Measurements from ENCODE around the gene NRXN2. TPM values are rescaled to one million over a fixed set of nuclear protein-coding genes. Genes with fewer than 3 reads are reported as not detected.
A peak's percentile ranks its signal among the peaks of the same experiment; 100 is the strongest.

NRXN2 gene
- total and polyA plus RNA-seq, 11 donors = 0.42 to 5.5 (median 0.92) TPM; not detected in 1

- TF ChIP-seq POLR2A (IDR thresholded peaks at IDR 0.05) (no peak), CTCF (IDR thresholded peaks at IDR 0.05) (peak; percentile 64 to 89 (median 76))
- intact Hi-C loops (cut with DNase I) = loop anchor here in 1 of 10 donors (2.0 kb wide), 1 partner anchor 25 kb away; no protein-coding TSS in a partner anchor
- Histone ChIP-seq H3K27me3 (no peaks in the 10 kb centered on the region), H3K9me3 (no peaks in the 10 kb centered on the region), H3K27ac (peak overlapping the region in 9 of 12 donors; percentile 3 to 64 (median 46)), H3K36me3 (peaks cover 0 to 100% (median 97%) of the 10 kb centered on the region in 9 donors), H3K4me1 (peaks cover 10 to 72% (median 42%) of the 10 kb centered on the region in 12 donors), H3K4me3 (no peak overlapping the region)
- WGBS, 4 donors = 49 to 58% (median 51%) methylated on average over 12 to 19 of the region's 19 CpGs
- peak in 3 of 4 donors; percentile 7 to 34 (median 23) for ATAC-seq
- peak in 4 of 5 donors; percentile 64 to 76 (median 70) for DNase-seq
These were observed 44.6 kb upstream of the NRXN2 start for GRCh38 chr11:64767344-64768299.

DNA sequence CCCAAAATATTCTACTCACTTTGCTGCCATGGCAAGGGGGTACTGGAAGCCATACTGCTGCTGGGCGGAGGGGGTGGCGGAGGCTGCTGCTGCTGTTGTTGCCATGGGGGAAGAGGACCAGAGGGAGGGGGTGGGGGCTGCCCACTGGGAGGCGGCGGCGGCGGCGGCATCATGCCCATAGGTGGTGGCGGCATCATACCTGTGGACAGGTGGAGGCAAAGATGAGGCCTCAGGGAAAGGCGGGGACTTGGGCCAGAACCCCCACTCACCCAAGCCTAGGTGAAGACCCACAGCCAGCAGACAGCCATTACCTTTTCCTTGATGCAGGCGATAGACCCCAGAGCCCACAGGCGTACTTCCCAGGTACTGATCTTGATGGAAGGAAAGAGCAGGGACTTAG lies 43.9 kb upstream of the NRXN2 start:
- ATAC-seq (no peak), DNase-seq (no peak)

DNA sequence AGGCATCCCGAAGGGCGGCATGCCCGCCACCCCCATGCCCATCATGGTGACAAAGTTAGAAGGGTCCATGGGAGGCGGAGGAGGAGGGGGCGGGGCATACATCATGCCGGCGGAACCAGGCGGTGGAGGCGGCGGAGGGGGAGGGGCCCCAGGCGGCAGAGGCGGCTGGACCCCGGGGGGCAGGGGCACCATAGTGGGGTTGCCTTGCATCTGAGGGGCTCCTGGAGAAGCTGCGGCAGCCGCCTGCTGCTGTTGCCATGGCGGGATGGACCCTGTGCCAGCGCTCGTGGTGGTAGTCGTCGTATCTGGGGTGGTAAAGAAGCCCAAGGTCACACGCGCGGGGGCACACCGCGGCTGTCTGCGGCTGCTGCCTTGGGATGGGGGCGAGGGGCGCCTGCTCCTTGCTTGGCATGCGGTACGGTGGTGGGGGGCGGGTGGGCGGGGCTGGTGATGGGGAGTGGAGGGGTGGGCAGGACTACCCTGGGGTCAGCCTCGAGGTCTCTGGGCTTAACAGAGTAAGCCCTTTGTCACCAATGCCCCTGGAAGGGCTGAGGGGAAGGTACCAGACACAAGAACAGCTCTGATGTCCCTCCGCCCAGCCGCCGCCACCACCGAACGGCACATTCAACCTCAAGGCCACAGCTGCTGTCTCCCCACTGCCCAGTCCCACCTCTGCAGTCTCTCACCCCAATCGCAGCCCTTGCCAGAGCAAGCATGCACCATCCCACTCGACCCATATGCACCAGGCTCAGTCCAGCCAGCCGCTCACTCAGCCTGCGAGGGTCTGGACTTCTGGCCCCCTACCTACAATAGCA lies 43.1 kb upstream of the NRXN2 start:
- WGBS, 4 donors = 88 to 91% (median 90%) methylated on average over 38 to 42 of the region's 42 CpGs
- peaks cover 11 to 72% (median 36%) of the 10 kb centered on the region in 12 donors for H3K4me1 ChIP-seq

More for the DNA sequence above, 43.9 kb upstream of the NRXN2 start:
- intact Hi-C loops (cut with DNase I) = loop anchor here in 1 of 10 donors (2.0 kb wide), 1 partner anchor 24 kb away; no protein-coding TSS in a partner anchor
- Histone ChIP-seq H3K4me3 (no peak overlapping the region), H3K27me3 (no peaks in the 10 kb centered on the region), H3K9me3 (no peaks in the 10 kb centered on the region), H3K27ac (peak overlapping the region in 5 of 12 donors; percentile 36 to 64 (median 46)), H3K4me1 (peaks cover 11 to 72% (median 39%) of the 10 kb centered on the region in 12 donors), H3K36me3 (peaks cover 0 to 100% (median 97%) of the 10 kb centered on the region in 9 donors)
- WGBS, 4 donors = 96 to 97% (median 97%) methylated on average over 9 to 11 of the region's 11 CpGs
- no peak for TF ChIP-seq POLR2A (IDR thresholded peaks at IDR 0.05)
- TF ChIP-seq CTCF (IDR thresholded peaks at IDR 0.05) = no peak

More for the DNA sequence above, 43.1 kb upstream of the NRXN2 start:
- DNase-seq (no peak), ATAC-seq (no peak)
- H3K4me3 ChIP-seq = no peak overlapping the region
- TF ChIP-seq POLR2A (IDR thresholded peaks at IDR 0.05) (no peak), CTCF (IDR thresholded peaks at IDR 0.05) (no peak)
- no peaks in the 10 kb centered on the region for H3K27me3 ChIP-seq
- peaks cover 0 to 92% (median 88%) of the 10 kb centered on the region in 9 donors for H3K36me3 ChIP-seq
- intact Hi-C loops (cut with DNase I) = loop anchor here in 2 of 10 donors (2.0 kb wide), 2 partner anchors 19 to 23 kb away; no protein-coding TSS in a partner anchor
- no peak overlapping the region for H3K27ac ChIP-seq
- H3K9me3 ChIP-seq = no peaks in the 10 kb centered on the region

Measured in heart left ventricle (tissue), 16 donors.